ENCODE results near the gene PKMYT1.

DNA sequence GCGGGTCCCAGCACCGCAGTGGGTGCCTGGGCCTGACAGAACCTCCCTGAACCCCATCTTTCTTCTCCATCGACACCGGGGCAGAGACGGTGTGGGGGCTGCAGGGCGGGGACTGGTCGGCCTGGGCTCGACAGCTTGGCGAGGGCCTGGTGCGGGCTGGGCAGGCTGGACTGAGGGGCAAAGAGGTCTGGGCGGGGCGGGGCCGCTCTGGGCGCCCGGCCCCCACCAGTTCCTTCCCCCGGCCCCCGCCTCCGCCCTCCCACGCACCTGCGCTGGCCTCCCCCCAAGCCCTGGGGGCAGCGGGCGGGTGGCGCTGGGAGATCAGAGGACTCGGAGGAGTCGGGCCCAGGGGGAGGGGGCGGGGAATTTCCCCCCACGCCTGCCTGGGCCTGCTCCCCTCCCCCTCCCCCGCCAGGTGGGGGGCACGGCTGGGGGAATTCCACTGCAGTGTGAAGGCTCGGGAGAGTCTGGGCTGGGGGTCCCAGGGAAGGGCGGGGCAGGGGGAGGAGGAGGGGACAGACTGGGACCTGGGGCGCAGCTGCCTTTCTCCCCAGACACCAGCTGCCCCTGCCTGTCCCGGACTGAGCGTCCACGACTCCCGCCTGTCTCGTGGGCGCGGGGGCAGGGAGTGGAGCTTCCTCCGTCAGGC is 17.0 kb downstream of the PKMYT1 start:
- TF ChIP-seq EZH2 (IDR thresholded peaks at IDR 0.05; ENCODE audit: borderline replicate concordance, low read length): no peak
- TF ChIP-seq, protein P1, sequence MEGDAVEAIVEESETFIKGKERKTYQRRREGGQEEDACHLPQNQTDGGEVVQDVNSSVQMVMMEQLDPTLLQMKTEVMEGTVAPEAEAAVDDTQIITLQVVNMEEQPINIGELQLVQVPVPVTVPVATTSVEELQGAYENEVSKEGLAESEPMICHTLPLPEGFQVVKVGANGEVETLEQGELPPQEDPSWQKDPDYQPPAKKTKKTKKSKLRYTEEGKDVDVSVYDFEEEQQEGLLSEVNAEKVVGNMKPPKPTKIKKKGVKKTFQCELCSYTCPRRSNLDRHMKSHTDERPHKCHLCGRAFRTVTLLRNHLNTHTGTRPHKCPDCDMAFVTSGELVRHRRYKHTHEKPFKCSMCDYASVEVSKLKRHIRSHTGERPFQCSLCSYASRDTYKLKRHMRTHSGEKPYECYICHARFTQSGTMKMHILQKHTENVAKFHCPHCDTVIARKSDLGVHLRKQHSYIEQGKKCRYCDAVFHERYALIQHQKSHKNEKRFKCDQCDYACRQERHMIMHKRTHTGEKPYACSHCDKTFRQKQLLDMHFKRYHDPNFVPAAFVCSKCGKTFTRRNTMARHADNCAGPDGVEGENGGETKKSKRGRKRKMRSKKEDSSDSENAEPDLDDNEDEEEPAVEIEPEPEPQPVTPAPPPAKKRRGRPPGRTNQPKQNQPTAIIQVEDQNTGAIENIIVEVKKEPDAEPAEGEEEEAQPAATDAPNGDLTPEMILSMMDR (conservative IDR thresholded peaks at IDR 0.05 in 1 of 2, IDR thresholded peaks at IDR 0.05 in 1 of 2; ENCODE audit: extremely low read depth in 1 of 2, insufficient read depth in 1 of 2, low read depth in 1 of 2, low read length in 2 of 2): no peak

Data from mammary epithelial cell (primary cell).